Fibroblast of skin of abdomen (primary cell): ENCODE results near the gene AREG.

ENCODE experiments used
- DNase-seq: peaks from one replicate; pipeline ENCODE4 v3.0.0-alpha.2; 2013

Gene AREG

DNA sequence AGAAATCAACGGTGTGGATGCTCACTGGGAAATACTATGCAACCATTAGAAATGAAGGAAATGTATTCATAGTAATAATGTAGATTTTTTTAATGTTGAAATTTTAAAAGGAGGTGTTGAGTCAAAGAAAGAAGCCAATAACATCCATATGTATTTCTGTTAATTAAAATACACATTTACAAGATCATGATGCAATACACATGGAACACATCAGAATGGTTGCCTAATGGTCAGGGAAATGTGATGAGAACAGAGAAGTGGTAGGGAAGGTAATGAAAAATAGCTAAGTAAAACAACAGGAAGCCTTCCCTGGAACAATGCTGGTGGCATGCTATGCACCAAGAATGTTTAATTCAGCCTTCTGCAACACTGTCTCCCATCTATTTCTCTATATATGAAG lies 18.2 kb downstream of the AREG start:
- no peak for DNase-seq

DNA sequence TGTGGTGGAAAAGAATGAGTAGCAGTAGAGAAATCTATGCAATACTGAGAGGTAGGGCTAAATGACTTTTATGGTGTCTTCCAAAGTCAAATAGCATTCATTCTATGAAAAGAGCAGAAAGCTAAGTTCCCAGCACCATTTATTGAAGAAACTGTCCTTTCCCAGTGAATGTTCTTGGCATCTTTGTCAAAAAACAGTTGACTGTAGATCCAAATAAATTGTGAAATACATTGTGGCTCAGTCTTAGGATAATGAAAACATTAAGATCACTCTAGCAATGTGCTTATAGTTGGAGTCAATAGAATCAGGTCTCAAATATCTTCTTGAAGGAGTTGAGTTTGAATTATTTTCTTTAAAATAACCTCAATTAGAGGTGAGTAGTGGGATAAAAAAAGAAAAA lies 19.4 kb downstream of the AREG start:
- no peak for DNase-seq

DNA sequence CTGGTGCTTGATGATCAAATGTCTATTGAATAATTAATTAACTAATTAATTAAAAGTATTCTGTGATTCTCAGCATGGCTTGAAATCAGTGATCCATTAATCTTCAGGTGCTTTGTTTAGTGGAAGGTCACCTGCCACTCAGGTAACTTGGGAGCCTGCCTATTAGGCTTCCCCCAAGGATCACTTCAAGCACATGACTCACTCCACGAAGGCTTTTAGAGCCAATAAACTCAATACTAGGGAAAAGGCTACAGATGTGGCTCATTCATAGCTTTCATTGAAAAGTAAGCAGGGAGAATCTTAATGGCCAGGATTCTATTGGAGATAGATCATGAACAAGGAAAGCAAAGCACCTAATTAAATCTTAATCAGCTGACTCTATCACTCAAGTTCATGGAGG lies 21.3 kb downstream of the AREG start:
- no peak for DNase-seq

DNA sequence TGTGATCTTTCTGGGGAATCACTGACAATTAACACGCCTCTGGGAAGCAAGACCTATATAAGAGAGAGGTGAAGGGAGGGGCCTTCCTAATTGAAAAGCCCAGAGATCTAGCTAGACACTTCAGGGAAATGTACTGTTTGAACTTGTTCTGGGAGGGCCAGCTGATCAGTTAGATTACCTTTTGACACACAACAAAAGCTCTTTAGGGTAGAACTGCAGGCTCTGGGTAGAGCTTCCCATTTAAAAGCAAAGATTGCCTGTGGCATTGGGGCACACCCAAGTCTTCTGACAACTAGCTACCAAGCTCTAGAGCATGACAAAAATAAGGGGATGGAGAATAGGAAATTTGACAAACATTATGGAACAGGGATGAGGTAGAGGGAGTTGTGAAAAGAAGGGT lies 26.3 kb downstream of the AREG start:
- DNase-seq, result no peak

DNA sequence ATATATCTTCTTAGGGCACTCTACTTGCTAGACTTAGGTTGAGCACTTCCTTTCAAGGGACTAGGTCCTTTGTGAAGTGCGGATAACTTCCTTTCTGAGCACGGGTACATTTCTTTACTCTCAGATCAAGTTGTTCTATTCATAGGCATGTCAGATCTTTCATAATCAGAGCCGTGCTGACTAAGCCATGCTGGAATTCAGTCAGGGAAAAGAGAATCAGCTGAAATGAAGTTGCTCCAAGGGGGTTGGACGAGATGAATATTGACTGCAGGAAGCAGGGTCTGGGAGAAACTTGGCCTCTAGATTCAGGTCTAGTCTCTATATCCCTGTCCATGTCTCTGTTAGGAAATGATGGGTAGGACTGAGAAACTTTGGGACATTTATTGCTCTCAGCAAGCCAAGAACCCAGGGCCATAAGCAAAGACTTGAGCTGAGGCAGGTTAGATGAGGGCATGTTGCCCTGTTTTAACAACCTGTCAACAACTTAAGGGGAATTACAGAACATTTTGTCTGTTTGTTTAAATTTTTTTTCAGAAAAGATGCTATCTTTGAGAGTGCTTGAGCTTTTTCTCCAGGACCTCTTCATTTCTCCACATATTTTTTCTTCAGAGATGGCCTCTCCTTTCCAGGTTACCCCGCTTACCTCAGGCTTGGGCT lies 28.3 kb downstream of the AREG start:
- peak; percentile 80 for DNase-seq

DNA sequence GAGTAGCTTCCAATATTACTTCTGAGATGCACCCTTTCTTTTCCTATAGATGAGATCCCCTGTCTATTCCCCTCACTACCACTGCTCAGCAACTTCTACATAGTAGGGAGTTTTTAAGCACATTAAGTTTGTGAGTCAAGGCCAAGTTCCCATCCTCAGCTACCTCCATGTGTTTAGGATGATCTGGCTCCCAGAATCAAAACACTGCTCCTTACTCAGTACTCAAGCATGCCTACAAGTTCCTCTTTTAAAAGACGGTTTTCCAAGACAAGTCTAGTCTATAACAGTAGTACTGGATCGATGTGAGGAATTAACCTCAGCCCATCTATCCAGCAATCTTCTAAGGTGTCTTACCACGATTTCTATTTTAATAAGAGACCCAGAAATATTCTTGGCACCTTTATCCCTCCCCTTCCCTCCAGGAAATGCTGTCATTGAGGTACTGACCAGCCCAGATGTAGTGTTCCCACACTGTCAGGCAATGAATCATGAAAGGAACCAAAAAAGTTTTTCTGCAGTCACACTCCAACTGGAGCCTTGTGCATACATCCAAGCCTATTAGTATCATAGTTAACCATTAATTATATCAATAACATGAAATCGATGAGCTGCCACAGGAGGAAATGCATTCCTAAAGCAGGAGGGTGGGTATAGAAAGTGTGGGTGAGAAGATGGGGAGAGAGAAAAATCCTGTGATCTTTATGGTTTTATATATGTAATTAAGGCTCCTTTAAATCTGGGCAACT lies 29.6 kb downstream of the AREG start:
- DNase-seq, result no peak

DNA sequence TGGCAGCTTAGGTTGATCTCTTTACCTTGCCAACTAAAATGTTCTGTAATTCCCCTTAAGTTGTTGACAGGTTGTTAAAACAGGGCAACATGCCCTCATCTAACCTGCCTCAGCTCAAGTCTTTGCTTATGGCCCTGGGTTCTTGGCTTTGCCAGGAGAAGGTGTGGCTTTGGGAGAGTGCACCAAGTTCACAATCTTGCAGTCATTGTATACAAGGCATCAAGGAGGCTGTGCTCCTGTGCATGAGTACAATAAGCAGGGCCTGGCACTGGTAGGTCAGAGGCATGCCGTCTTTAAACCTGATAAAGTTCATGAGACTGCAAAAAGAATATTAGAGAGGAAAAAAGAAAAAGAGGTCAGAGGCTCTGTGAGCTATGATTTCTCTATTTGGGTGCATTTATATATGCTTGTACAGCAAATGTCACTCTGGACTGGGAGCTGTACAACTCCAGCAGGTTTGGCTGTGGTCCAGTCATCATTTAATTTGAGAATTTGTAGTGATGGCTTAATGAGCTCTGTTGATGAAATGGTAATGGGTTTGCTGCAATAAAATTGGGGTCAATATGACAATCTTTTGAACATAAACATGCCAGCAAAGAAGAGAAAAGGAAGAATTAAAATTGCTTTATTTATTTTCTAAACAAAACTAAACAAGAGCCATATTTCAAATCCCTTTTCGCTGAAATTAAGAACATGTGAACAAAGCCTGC lies 30.3 kb downstream of the AREG start:
- DNase-seq, result no peak

DNA sequence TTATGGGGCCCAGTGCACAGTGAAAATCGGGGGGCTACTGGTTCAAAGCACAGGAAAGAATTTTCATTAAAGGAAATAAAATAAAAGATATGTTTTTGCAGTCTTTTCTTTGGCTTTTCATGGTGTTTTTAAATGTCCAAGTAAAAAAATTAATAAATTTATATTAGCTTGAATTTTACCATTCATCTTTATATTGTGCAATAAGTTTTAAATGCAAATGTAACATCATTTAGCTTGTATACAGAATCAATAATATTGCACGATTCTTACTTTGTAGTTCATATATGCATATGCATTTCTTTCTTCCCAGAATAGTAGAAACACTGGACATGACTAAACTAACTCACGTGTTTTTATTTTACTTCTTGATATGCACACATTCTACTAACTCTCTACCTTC lies 31.0 kb downstream of the AREG start:
- no peak for DNase-seq

DNA sequence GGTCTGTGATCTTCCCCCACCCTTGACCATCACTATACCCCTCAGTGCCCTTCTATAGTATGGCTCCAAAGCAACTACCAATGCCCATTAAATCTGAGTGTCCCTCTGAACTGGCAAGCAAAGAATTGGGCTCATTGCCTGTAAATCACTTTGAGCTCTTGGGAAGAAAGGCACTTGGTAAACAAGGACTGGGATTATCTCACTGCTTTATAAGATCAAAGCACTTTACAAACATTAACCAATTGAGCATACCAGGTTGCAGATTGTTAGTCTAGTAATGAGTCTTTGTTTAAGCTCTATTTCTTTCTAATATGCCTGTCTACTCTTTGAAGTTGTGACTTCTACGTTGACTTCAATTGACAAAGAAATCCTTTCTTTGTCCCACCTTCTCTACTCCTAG lies 34.1 kb downstream of the AREG start:
- DNase-seq, result no peak

DNA sequence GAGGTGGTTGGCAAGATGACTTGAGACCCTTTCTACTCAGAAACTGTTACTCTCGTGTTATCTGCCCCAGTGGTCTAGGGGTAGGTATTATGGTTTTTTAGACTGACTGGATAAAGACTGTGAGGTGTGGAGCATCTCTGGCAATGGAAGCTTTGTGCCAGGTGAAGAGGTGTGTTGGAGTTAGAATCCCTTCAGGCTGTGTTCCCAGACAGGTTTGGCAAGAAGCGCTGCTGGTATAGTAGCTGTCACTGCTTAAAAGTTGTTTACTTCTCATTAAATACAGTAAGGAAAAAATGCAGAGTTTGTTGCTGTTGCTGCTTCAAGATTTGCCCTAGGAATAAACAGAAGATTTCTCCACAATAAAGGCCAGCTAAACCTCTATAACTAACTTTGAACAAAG lies 35.3 kb downstream of the AREG start:
- DNase-seq, result no peak

DNA sequence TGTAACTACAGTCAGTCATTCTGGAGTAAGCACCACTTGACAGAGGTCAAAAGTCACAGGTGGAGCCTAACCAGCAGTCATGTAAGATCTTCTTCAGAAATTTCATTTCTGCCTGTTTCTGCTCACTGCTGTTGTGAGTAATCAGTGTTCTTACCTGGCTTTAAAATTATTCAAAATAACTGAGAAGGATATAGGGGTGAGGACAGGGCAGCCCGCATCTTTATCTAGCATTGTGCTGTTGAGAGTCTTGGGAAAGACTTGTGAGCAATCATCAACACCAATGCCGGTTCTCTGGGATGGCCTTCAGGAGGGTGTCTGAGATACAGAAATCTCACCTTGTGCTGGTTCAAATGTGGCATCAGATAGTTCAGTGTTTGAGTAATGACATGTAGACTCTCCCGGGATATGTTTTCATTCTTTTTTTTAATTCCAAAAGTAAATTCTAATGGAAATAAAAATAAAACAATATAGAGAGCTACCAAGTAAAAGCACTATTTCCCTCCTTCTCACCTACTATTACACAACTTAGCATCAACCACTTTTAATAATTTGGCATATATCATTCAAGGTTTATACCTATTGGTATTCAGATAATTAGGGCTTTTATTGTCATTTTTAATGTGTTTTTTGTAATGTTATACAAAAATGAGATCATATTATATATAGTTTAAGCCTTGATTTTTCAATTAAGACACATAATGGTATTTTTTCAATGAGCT lies 37.1 kb downstream of the AREG start:
- no peak for DNase-seq

DNA sequence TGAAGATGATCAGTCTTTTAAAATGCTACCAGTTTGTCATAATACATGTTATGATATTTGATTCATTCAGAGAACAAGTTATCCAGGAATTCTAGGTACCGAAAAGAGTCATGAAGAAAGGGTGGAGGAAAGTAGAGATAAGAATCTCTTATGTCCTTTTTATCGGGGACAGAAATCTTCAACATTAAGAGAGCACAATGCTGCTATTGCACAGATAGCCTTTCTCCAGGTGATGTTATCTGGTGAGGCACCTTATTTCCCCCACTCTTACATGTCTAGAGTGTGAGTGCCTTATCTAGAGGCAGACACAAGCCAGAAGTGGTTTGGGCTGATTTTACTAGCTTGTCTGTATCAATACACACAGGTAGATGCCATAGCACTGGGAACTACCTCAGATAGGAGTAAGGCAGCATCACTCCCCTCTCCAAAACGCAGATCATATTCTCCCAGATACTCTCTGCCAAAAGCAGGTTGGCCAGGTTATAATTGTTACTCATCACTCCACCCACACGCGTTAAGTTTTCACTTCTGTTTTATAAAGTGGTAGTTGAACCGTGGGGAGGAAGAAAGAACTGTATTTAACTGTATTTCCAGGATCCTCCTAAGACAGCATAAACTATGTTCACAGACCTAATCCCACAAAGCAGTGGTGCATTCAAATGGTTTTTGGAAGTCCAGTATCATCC lies 38.4 kb downstream of the AREG start:
- no peak for DNase-seq

DNA sequence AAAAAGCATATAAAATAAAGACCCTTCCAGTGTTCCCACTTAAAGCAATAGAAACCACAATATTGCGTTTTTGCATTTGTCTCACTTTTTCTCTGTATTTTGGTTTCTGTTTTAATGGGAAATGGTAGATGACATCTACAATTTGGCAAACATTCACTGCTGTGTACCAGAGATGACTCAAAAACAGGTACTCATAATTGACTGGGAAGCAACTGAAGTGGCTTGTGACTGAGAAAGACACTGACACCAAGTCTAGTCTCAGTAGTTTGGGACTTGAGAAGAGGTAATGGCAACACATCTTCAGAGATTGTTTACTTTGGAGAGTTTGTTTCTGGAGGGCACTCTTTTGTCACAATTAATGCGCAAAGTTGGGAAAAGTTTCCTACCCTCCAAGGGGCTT lies 42.0 kb downstream of the AREG start:
- DNase-seq, result no peak

DNA sequence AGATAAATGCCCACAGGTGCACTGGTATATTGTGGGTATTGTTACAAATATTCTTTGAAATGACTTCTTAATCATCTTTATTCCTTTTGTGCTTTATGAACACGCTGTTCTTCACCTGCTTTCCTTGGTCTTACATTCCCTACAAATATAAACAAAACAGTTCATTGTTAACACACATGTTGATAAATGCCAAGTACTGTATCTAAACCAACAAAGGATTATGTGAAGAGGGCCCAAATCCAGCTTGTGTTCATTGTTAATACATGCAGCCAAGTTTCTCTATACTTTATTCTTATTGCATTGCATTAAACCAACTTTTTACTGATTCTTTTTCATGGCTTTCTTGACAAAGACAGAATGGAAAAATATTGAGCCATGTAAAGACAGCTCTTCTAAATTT lies 42.8 kb downstream of the AREG start:
- DNase-seq, result no peak

DNA sequence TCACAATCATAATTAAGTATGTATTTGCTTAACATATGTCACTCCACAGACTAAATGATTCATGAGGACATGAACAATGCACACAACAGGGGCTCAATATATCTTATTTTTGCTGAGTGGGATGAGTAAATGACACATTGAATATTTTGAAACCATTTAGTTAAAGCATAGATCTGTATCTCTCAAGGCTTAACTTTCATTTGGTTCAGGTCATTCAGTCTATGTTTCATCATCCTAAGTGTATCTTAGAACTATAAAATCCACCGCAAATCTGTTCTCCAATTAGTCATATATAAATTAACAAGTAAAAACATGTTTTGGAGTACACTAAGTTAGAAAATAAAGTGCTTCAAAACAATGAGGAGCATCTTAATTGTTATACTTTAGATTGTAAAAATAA lies 45.8 kb downstream of the AREG start:
- no peak for DNase-seq

DNA sequence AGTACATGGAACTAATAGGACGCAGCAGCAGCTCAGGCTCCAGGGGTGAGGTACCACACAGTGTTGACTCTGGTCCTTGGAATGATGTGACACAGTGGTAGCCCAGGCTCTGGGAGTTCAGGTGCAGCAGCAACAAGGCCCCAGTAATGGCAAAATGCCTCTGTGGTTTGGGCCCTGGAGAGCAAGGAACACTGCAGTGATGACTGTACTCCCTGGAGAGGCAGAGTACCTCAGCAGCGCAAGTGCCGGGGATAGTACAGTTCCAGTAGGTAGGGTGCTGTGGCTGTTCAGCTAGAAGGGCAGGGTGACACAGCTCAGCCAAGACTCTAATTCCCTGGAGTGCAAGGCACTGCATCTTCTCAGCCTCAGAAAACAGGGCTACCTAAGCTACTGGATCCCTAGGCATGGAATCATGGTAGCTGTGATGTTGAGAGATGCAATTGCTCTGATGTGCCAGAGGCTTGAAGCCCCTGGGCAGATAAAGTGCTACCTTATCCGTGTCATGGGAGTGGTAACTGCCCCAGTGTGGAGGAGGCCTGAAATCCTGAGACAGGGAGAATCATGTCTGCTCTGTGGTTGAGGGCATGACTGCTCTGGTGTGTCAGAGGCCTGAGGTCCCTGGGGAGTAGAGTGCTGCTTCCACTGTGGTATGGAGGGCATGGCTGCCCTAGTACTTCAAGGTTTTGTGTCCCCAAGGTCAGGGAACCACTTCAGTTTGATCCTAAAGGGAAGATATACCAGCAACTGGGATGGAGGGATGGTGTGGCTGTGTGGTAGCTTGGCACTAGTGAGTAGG lies 55.2 kb downstream of the AREG start:
- peak; percentile 42 for DNase-seq

DNA sequence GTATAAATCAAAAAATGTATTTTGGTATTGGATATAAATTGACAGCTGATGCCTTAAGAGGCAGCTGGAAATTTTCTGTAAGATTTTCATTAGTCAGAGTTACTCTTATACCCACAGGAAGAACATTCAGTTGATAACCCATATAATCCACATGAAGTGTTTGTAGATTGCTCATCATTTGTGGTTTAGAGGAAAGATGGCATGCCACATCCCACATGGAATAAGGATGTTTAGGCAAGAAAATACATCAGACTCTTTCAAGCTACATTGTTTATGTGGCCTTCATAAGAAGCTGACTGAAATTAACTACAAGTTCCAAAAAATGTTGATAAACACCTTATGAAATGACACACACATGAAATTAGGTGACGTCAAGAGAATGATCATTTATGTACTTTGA lies 56.6 kb downstream of the AREG start:
- peak; percentile 86 for DNase-seq

DNA sequence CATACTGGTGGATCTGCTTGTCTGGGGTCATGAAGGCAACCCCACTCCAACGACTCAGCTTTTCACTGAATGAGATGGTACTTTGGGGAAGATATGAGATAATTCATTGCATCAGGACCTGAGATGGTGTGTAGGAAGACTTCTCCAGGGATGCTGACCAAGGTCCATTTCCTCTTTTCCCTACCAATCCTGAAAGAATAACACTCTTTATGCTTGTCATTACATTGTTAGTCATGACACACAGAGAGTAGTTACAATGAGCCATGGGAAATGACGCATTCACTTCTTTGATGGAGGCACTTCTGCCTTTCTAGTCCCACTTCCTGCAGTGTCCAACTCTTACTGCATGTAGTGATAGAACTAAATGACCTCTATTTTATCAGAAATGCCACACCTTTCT lies 58.6 kb downstream of the AREG start:
- DNase-seq, result peak; percentile 55

DNA sequence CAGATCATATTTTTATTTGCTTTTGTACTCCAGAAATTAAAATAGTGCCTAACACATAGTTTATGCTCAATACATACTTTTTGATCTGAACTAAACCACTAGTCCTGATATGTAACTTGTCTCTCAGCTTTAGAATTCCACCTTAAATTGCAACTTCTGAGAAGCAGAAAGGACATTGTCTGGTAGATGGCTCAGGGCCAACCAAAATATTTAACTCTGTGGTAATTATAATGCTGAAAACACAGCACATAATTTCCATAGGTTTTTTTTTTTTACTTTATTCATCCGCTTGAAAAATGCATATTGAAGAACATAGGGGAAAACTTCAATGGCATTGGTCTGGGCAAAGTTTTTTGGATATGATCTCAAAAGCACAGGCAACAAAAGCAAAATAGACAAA lies 59.3 kb downstream of the AREG start:
- DNase-seq, result peak; percentile 55
